Esophagus muscularis mucosa (tissue), 4 donors: ENCODE measurements around the gene SLC25A29.

ENCODE experiments used
- EP300 ChIP-seq: sonication (generic); formaldehyde crosslinking; IDR thresholded peaks from one replicate; pipeline ENCODE4 v1.6.1; 2017; ENCODE audit warnings: antibody characterized with exemption
- POLR2A ChIP-seq: fragments of 450-650 bp; IDR thresholded peaks from one replicate; pipeline ENCODE4 v1.6.1; 2017; ENCODE audit warnings: antibody characterized with exemption, moderate library complexity, mild to moderate bottlenecking, low read depth
- POLR2AphosphoS5 ChIP-seq, 2 donors: sonication (generic); formaldehyde crosslinking; IDR thresholded peaks; one replicate each; pipeline ENCODE4 v1.6.1; 2017; ENCODE audit warnings: antibody characterized with exemption in 2 of 2
- TF ChIP-seq, protein P1 (sequence below), 3 experiments: fragments of 200-600 bp in 2 of 3; fragments of 450-650 bp in 1 of 3; sonication (generic) in 2 of 3; IDR thresholded peaks; one replicate each; pipeline ENCODE4 v1.5.1; 2017 to 2019; ENCODE audit warnings: antibody characterized with exemption in 3 of 3, mild to moderate bottlenecking in 2 of 3, moderate library complexity in 1 of 3

DNA sequence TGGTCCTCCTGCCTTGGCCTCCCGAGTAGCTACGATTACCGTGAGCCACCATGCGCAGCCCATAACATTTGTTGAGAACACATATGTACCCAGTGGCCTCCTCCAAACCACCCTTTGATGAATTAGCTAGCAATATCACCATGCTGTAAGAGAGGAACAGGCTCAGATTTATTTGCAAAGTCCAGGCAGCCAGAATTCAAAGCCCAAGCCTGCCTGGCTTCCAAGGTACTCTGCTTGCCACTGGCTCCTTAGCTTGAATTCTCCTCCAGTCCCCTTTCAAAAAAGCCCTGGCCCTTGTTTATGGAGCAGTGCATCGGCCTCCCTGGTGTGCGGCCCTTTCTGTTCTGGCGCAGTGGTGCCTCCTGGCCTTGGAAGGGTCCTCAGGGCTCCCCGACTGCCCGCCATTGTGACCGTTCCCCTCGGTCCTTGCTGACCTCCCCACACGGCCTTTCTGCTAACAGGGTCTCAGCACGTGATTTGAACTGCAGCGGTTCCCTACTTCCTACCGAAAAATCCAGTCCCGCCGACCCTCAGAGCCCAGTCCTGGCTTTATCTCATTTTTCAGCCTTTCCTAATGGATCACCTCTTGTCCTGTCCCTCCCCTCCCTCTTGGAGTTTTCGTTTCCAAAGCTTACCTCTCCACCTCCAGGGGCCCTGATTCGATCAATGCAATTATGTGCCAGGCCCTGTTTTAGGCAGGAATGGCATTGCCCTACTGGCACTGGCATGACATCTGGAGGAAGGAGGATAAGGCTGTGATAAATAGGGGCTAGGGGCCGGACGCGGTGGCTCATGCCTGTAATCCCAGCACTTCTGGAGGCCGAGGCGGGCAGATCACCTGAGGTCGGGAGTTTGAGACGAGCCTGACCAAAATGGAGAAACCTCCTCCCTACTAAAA is 22.0 kb downstream of the SLC25A29 start:
- TF ChIP-seq, protein P1, sequence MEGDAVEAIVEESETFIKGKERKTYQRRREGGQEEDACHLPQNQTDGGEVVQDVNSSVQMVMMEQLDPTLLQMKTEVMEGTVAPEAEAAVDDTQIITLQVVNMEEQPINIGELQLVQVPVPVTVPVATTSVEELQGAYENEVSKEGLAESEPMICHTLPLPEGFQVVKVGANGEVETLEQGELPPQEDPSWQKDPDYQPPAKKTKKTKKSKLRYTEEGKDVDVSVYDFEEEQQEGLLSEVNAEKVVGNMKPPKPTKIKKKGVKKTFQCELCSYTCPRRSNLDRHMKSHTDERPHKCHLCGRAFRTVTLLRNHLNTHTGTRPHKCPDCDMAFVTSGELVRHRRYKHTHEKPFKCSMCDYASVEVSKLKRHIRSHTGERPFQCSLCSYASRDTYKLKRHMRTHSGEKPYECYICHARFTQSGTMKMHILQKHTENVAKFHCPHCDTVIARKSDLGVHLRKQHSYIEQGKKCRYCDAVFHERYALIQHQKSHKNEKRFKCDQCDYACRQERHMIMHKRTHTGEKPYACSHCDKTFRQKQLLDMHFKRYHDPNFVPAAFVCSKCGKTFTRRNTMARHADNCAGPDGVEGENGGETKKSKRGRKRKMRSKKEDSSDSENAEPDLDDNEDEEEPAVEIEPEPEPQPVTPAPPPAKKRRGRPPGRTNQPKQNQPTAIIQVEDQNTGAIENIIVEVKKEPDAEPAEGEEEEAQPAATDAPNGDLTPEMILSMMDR (IDR thresholded peaks at IDR 0.05), result no peak
- TF ChIP-seq EP300, result no peak
- no peak for TF ChIP-seq POLR2A
- TF ChIP-seq POLR2AphosphoS5 (IDR thresholded peaks at IDR 0.05), result no peak
